GM12873 (cell line): ENCODE measurements around the gene SLC6A19.

Experiments used
- TF ChIP-seq, protein P1 (sequence below): IDR thresholded peaks from 2 replicates; pipeline ENCODE4 v1.5.1; 2012; ENCODE audit warnings: low read depth, mild to moderate bottlenecking, moderate library complexity, low read length, control low read depth; ENCODE audit not compliant: insufficient read depth; ENCODE audit errors: missing control alignments

The SLC6A19 gene

DNA sequence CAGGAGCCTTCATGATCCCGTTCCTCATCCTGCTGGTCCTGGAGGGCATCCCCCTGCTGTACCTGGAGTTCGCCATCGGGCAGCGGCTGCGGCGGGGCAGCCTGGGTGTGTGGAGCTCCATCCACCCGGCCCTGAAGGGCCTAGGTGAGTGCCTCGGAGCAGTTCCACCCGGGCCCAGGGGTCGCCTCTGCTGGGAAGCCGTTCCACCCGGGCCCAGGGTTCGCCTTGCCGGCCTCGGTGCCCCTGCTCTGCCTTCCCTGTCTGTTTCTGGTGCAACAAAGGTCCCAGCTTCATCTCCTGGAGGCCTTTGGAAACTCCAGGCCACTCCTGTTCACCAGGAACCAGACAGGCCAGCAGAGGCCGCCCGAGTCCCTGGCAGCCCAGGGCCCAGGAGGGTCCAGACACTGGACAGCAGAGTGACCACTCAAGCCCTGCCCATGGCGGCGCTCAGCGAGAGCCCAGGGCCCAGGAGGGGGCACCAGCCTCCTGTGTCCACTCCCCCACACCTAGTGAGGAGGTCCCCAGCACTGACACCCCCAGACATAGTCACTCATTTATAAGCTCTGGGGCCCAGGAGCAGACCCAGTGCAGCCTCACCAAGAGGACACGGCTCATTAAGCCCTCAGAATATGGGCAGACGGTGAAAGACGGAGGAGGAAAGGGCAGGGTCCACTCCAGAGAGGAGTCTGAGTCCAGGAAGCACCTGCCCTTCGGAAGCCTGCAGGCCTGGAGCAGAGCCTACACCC lies 7.5 kb downstream of the SLC6A19 start:
- TF ChIP-seq, protein P1, sequence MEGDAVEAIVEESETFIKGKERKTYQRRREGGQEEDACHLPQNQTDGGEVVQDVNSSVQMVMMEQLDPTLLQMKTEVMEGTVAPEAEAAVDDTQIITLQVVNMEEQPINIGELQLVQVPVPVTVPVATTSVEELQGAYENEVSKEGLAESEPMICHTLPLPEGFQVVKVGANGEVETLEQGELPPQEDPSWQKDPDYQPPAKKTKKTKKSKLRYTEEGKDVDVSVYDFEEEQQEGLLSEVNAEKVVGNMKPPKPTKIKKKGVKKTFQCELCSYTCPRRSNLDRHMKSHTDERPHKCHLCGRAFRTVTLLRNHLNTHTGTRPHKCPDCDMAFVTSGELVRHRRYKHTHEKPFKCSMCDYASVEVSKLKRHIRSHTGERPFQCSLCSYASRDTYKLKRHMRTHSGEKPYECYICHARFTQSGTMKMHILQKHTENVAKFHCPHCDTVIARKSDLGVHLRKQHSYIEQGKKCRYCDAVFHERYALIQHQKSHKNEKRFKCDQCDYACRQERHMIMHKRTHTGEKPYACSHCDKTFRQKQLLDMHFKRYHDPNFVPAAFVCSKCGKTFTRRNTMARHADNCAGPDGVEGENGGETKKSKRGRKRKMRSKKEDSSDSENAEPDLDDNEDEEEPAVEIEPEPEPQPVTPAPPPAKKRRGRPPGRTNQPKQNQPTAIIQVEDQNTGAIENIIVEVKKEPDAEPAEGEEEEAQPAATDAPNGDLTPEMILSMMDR: peak; percentile 25

DNA sequence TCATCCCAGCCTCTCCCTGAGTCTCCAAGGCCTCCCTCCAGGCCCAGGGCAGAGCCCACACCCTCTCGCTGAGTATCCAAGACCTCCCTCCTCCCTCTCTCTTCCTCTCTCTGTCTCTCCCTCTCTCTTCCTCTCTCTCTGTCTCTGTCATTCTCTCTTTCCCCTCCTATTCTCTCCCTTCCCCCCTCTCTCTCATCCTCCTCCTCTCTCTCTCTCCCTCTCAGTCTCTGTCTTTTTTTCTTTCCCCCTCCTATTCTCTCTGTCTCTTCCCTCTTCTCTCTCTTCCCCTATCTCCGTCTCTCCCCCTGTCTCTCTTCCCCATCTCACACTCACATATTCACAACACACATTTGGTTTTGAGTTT lies 8.1 kb downstream of the SLC6A19 start:
- TF ChIP-seq, protein P1: no peak

DNA sequence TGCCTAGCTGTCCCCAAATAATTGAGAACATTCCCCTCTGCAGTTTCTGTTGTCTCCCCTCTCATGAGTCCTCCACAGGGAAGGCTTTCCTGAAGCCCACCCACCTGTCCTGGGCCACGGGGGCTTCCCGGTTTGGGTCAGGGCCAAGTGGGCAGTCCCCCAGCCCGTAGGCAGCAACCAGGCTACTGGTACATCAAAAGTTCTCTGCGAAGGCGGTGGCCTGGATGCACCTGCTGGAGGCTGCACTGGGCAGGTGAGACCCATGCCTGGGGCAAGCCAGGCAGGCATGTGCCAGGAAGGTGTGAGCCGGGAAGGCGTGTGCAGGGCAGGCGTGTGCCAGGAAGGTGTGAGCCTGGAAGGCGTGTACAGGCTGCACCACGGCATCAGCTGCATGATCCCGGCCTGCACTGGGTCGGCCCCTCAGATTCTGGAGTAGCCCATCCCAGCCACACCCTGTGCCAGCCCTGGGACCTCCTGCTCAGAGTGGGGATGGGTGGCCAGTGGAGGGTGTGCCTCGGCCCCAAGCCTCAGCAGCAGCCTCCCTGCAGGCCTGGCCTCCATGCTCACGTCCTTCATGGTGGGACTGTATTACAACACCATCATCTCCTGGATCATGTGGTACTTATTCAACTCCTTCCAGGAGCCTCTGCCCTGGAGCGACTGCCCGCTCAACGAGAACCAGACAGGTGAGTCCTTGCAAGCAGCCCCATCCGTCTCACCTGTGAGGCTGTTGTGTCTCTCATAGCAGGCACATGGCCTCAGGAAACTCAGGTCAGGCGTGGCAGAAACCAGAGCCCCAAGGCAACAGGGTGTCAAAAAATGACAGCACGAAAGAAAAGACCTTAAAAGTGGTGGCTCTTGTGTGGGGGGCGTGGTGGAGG lies 8.7 kb downstream of the SLC6A19 start:
- TF ChIP-seq, protein P1: no peak

DNA sequence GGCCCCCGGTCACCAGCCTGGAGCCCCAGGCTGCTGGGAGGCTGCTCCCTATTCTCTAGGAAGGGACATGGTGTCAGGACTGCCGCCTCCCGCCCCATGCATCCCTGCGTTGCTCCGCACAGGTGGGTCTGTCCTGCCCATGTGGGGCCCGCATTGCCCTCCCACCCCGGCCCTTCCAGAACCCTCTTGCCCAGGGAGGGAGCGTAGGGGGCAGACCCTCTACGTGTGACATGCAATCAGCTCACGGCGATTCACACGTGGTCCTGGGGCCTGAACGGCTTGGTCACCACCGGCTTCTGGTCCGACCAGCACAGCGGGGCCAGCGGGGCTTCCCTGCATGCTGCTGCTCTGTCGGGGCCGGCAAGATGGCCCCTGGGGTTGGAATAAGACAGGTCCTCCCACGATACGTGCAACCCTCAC lies 9.4 kb downstream of the SLC6A19 start:
- TF ChIP-seq, protein P1: no peak

DNA sequence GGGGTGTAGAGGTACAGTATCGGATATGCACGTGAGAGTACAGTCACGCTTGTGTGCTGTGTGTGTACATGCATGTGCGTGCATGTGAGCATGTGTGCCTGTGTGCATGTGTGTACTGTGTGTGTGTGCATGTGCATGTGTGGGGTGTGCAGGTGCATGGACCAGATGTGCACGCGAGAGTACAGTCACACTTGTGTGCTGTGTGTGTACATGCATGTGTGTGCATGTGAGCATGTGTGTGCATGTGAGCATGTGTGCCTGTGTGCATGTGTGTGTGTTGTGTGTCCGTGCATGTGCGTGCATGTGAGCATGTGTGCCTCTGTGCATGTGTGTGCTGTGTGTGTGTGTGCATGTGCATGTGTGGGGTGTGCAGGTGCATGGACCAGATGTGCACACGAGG lies 10.3 kb downstream of the SLC6A19 start:
- TF ChIP-seq, protein P1: no peak

DNA sequence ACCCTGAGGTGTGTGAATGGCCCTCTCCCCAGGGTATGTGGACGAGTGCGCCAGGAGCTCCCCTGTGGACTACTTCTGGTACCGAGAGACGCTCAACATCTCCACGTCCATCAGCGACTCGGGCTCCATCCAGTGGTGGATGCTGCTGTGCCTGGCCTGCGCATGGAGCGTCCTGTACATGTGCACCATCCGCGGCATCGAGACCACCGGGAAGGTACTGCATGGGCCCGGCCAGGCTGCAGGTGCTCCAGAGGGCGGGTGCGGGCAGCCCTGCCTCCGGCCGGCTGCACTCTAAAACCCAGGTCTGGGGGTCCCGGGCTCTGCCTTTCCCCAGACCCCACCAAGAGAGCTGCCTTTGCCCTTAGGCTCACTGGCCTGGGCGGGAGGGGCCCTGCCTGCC lies 10.9 kb downstream of the SLC6A19 start:
- TF ChIP-seq, protein P1: no peak

DNA sequence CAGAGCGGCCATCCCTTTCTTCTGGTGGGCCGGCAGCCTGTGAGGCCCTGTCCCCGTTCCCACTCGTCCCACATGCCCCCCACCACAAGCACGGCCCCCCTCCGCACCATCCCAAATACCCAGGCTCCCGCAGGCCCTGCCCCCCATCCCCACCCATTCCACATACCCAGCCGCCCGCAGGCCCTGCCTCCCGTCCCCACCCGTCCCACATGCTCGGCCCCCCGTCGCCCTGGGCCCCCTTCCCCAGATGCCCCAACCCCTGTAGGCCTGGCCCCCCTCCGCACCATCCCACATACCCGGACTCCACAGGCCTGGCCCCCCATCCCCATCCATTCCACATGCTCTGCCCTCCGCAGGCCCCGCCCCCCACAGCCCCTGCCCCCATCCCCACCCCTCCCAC lies 11.5 kb downstream of the SLC6A19 start:
- TF ChIP-seq, protein P1: no peak
